H1 (cell line): ENCODE data around the gene ADCY2. TPM values are rescaled to one million over a fixed set of nuclear protein-coding genes. Genes with fewer than 3 reads are reported as not detected.

Experiments
- ZNF274 ChIP-seq: IDR thresholded peaks from 2 replicates; pipeline ENCODE4 v1.7.0; 2012; ENCODE audit warnings: low read length, borderline replicate concordance; ENCODE audit errors: extremely low read depth
- polyA plus RNA-seq, 7 experiments: library from polyadenylated mRNA; depleted of rRNA in 3 of 7; stranded (reverse) in 5 of 7; unstranded in 2 of 7; fragments of >200 nt in 5 of 7; fragments of 200-250 nt in 2 of 7; gene quantifications; 1 replicate in 5 of 7; 2 replicates in 1 of 7; 4 replicates in 1 of 7; pipeline versions ENCODE4 v1.2.1 to v1.2.3, GENCODE V29; 2011 to 2013; ENCODE audit warnings: missing spikeins in 2 of 7, mixed read lengths in 2 of 7
- total RNA-seq: library from RNA; stranded (reverse); fragmentation: NEBNext Ultra II Directional; extraction: Animal tissue kit (Norgen Biotek cat#: 25700); gene quantifications from 2 replicates; pipeline ENCODE4 v1.2.1, GENCODE V29; 2021

The ADCY2 gene
- total and polyA plus RNA-seq, 2 of the 8 experiments (the other 6 are each of a cell fraction or from before 2014, with no cell fraction given), result 35.8 to 122 TPM

GRCh38 chr5:7415587-7416535, 19.9 kb downstream of the ADCY2 start (continued):
- TF ChIP-seq ZNF274, result no peak
